GM13977 (cell line): ENCODE measurements around the gene CWH43.
"Not testable (repeated sequence)": the region's sequence is repeated elsewhere in the genome, so short reads cannot be mapped to it uniquely, and the experiment has no call there.

Experiments
- DNase-seq: peaks from one replicate; pipeline ENCODE4 v3.0.0; 2012; ENCODE audit warnings: low spot score
- in situ Hi-C: fragments of 300-500 bp; cut with MboI; formaldehyde crosslinking; loops from one replicate; pipeline ENCODE4 v1.12.0; 2022; ENCODE audit warnings: low sequenced_read_pairs, low pct_unique_long_range_greater_than_20kb, mixed read lengths, inconsistent platforms; ENCODE audit not compliant: unreplicated experiment
- TF ChIP-seq, protein P1 (sequence below): IDR thresholded peaks from 2 replicates; pipeline ENCODE4 v1.5.1; 2012; ENCODE audit warnings: mild to moderate bottlenecking, control low read depth; ENCODE audit not compliant: insufficient read depth; ENCODE audit errors: extremely low read depth, missing control alignments

Gene CWH43

DNA sequence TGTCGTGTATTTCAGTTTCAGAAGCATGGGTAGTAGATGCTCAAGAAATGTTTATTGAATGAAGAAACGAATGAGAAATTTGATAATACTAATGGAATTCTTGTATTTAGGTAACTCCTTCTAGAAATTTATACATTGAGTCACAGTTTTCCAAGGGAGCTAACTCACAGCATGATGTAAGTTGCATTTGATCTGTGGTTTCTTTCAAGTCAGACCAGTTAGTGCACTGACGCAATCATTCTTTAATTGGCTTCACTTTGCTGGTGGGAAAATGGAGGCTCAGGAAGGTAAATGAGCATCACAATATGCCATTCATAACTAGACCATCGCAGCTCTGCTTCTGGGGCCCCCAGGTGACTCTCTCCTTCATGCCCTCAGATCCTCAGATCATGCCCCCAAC lies 17.3 kb upstream of the CWH43 start:
- TF ChIP-seq, protein P1, sequence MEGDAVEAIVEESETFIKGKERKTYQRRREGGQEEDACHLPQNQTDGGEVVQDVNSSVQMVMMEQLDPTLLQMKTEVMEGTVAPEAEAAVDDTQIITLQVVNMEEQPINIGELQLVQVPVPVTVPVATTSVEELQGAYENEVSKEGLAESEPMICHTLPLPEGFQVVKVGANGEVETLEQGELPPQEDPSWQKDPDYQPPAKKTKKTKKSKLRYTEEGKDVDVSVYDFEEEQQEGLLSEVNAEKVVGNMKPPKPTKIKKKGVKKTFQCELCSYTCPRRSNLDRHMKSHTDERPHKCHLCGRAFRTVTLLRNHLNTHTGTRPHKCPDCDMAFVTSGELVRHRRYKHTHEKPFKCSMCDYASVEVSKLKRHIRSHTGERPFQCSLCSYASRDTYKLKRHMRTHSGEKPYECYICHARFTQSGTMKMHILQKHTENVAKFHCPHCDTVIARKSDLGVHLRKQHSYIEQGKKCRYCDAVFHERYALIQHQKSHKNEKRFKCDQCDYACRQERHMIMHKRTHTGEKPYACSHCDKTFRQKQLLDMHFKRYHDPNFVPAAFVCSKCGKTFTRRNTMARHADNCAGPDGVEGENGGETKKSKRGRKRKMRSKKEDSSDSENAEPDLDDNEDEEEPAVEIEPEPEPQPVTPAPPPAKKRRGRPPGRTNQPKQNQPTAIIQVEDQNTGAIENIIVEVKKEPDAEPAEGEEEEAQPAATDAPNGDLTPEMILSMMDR, result no peak
- in situ Hi-C loops, result no loop called here
- no peak for DNase-seq

DNA sequence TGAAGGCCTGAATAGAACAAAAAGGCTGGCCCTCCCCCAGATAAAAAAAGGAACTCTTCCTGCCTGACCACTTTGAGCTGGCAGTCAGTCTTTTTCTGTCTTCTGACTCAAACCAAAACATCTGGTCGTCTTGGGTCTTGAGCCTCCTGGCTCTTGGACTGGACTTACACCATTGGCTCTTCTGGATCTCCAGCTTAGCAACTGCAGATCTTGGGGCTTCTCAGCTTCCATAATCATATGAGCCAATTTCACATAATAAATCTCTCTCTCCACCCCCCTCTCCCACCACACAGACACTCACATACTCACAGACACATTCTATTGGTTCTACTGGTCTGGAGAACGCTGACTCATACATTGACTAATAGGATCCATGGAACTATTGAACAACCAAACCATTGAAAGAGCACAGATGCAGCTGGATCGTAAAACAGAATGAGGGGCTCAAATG lies 15.6 kb upstream of the CWH43 start:
- TF ChIP-seq, protein P1, result no peak
- no peak for DNase-seq
- in situ Hi-C loops, result no loop called here

DNA sequence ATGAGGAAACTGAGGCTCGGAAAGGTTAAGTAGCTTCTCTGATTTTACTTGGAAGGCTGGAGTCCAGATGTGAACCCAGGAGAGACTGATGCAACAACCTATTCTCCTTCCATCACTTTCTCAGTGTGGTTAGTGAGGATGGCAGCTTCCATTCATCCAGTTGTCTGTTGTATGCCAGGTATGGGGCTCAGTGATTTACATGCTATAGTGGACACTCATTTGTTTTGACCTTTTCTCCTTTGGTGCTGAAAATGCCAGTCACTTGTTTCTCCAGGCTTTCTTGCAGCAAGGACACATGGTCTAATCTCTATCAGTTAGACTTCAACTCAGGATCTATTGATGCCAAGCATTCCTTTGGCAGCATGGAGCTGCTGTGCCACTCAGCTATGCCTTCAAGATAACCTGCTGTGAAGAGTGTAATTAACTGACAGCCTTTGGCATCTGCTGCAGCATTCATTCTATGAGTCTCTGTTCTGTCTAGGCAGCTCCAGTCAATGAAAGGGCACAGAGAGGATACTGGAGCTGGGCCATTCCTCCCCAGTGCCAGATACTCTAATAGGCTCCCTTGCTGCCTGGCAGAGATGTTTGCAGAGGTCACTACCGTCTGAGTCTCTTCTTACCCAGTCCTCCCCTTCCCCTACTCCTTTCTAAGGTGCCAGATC lies 11.0 kb upstream of the CWH43 start:
- in situ Hi-C loops, result no loop called here

DNA sequence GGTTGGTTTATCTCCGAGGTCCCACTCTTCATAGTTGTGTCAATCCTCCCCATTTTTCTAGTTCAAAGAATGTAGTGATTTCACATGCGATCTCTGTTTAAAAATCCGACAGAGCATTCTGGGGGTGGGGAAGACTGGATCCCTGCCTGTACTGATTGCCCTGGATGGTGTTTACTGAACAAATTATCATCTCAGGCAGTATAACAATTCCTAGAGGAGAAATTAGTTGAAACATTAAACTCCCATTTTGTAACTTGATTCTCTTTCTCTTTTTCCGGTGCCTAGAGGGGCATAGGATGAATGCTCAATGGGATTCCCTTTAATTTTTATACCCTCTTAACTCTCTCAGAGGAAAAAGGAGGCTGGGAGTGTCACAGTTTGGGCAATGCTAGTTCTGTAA lies 10.0 kb upstream of the CWH43 start:
- TF ChIP-seq, protein P1, result no peak
- DNase-seq, result no peak
- in situ Hi-C loops, result no loop called here

More for the DNA sequence above, 11.0 kb upstream of the CWH43 start:
- TF ChIP-seq, protein P1, result no peak
- no peak for DNase-seq

DNA sequence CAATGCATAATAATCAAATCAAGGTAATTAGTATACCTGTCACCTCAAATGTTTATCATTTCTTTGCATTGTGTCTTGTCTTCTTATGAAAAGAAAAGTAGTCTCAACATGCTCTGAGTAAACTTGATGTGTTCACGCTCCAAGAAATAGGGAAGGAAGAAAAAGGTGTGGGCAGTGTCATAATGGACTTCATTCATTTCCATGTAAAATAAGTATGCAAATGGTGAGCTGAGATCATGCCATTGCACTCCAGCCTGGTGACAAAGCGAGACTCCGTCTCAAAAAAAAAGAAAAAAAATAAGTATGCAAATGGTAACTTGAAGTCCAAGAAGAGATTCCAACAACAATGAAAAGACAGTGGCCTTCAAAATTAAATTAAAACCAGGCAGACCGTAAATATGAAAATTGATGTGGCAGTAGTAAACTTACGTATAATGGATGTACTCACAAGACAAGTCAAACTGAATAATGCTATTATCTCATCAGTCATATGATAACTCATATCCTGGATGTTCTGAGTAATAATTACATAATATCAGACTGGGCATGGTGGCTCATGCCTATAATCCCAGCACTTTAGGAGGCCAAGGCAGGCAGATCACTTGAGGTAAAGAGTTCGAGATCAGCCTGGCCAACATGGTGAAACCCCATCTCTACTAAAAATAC lies 6.0 kb upstream of the CWH43 start:
- in situ Hi-C loops, result no loop called here
- no peak for DNase-seq
- TF ChIP-seq, protein P1, result no peak

DNA sequence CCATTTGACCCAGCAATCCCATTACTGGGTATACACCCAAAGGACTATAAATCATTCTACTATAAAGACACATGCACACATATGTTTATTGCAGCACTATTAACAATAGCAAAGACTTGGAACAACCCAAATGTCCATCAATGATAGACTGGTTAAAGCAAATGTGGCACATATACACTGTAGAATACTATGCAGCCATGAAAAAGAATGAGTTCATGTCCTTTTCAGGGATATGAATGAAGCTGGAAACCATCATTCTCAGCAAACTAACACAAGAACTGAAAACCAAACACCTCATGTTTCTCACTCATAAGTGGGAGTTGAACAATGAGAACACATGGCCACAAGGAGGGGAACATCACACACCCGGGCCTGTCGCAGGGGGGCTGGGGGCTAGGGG lies 2.1 kb upstream of the CWH43 start:
- DNase-seq, in situ Hi-C loops: not testable (repeated sequence)

DNA sequence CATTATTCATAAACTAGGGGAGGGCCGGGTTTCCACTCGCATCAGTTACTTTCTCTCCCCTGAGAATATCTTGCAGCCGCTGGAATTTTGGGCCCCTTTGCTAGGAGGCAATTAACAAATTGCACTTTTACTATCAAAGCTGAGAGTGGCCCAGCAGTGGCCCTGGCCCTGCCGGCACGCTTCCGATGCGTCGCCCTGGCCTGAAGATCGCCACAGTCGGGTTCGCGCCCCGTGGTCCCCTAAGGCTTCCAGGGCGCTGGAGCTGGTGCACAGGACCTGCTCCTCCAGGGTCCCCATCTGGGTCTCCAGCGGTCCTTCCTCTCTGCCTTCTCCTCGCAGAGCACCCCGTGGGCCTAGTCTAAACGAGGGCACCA lies 486 bp upstream of the CWH43 start:
- TF ChIP-seq, protein P1, result no peak
- no peak for DNase-seq
- in situ Hi-C loops, result no loop called here
